CD14-positive monocyte (primary cell): ENCODE data around the gene CABCOCO1. TPM values are rescaled to one million over a fixed set of nuclear protein-coding genes. Genes with fewer than 3 reads are reported as not detected.
"Not testable (repeated sequence)": the region's sequence is repeated elsewhere in the genome, so short reads cannot be mapped to it uniquely, and the experiment has no call there.

ENCODE experiments used
- DNase-seq, 3 donors: peaks; one replicate each; pipeline ENCODE4 v3.0.0-alpha.2; 2011 to 2022
- H2AFZ ChIP-seq: 2 replicates; pipeline ENCODE4 v1.6.0; 2012; ENCODE audit warnings: mild to moderate bottlenecking, low read depth, low read length, inconsistent platforms; ENCODE audit not compliant: insufficient read depth, poor library complexity, severe bottlenecking
- H3K27ac ChIP-seq, 2 donors: 1 replicate in 1 of 2; 2 replicates in 1 of 2; pipeline ENCODE4 v1.5.1; 2012 to 2013; ENCODE audit warnings: low read length in 2 of 2, control low read depth in 1 of 2, inconsistent platforms in 1 of 2, low read depth in 1 of 2, mild to moderate bottlenecking in 1 of 2
- H3K27me3 ChIP-seq, 2 donors: one replicate each; pipeline versions ENCODE4 v1.6.0 to v1.6.1; 2011 to 2013; ENCODE audit warnings: low read length in 2 of 2; ENCODE audit not compliant: control insufficient read depth in 2 of 2, insufficient read depth in 2 of 2
- H3K36me3 ChIP-seq, 2 donors: replicated peaks in 1 of 2; 1 replicate in 1 of 2; 2 replicates in 1 of 2; pipeline versions ENCODE4 v1.5.1 to v1.6.1; 2012 to 2013; ENCODE audit warnings: low read length in 2 of 2, control low read depth in 1 of 2, inconsistent platforms in 1 of 2, mild to moderate bottlenecking in 1 of 2; ENCODE audit not compliant: insufficient read depth in 2 of 2, control insufficient read depth in 1 of 2
- H3K4me1 ChIP-seq, 2 donors: 1 replicate in 1 of 2; 2 replicates in 1 of 2; pipeline versions ENCODE4 v1.5.1 to v1.6.1; 2012 to 2013; ENCODE audit warnings: low read length in 2 of 2, control low read depth in 1 of 2, inconsistent platforms in 1 of 2, mild to moderate bottlenecking in 1 of 2, moderate library complexity in 1 of 2; ENCODE audit not compliant: insufficient read depth in 2 of 2, control insufficient read depth in 1 of 2
- H3K4me2 ChIP-seq: replicated peaks from 2 replicates; pipeline ENCODE3; 2012; ENCODE audit warnings: low read length, moderate library complexity, mild to moderate bottlenecking; ENCODE audit not compliant: poor library complexity, severe bottlenecking; ENCODE audit errors: extremely low read depth
- H3K4me3 ChIP-seq, 3 experiments: fragments of 200-600 bp in 1 of 3; sonication (generic) in 1 of 3; replicated peaks in 1 of 3; 1 replicate in 2 of 3; 2 replicates in 1 of 3; pipeline ENCODE4 v1.5.1; 2011 to 2013; ENCODE audit warnings: low read length in 3 of 3, mild to moderate bottlenecking in 3 of 3, control low read depth in 2 of 3, low read depth in 2 of 3, inconsistent platforms in 1 of 3, moderate library complexity in 1 of 3
- H3K79me2 ChIP-seq: 2 replicates; pipeline ENCODE4 v1.6.0; 2012; ENCODE audit warnings: mild to moderate bottlenecking, control low read depth, inconsistent platforms, low read length, moderate library complexity; ENCODE audit not compliant: insufficient read depth
- H3K9ac ChIP-seq: 2 replicates; pipeline ENCODE4 v1.6.0; 2017; ENCODE audit warnings: low read length, mild to moderate bottlenecking; ENCODE audit not compliant: insufficient read depth, poor library complexity, severe bottlenecking
- H3K9me3 ChIP-seq, 2 donors: replicated peaks in 1 of 2; 1 replicate in 1 of 2; 2 replicates in 1 of 2; pipeline versions ENCODE4 v1.5.1 to v1.6.1; 2012 to 2013; ENCODE audit warnings: low read length in 2 of 2, control low read depth in 1 of 2; ENCODE audit not compliant: control insufficient read depth in 1 of 2, insufficient read depth in 1 of 2
- H4K20me1 ChIP-seq: 2 replicates; pipeline ENCODE4 v1.6.0; 2012; ENCODE audit warnings: mild to moderate bottlenecking, low read length, control low read depth, moderate library complexity; ENCODE audit not compliant: insufficient read depth
- H3K27ac Mint-ChIP-seq, 7 donors: one replicate each; pipeline ENCODE4 v1.8.0; 2020; ENCODE audit warnings: mild to moderate bottlenecking in 7 of 7, mixed read lengths in 7 of 7, moderate library complexity in 6 of 7, inconsistent platforms in 2 of 7
- H3K27me3 Mint-ChIP-seq, 3 donors: one replicate each; pipeline ENCODE4 v1.8.0; 2021 to 2022; ENCODE audit warnings: low read depth in 3 of 3, mild to moderate bottlenecking in 3 of 3, mixed read lengths in 3 of 3, moderate library complexity in 3 of 3, inconsistent platforms in 1 of 3
- H3K36me3 Mint-ChIP-seq, 2 donors: one replicate each; pipeline ENCODE4 v1.8.0; 2020; ENCODE audit warnings: mixed read lengths in 2 of 2, inconsistent platforms in 1 of 2, mild to moderate bottlenecking in 1 of 2
- H3K4me1 Mint-ChIP-seq: one replicate; pipeline ENCODE4 v1.8.0; 2020; ENCODE audit warnings: mild to moderate bottlenecking, mixed read lengths
- H3K4me3 Mint-ChIP-seq, 2 donors: one replicate each; pipeline ENCODE4 v1.8.0; 2020; ENCODE audit warnings: mild to moderate bottlenecking in 2 of 2, mixed read lengths in 2 of 2, moderate library complexity in 1 of 2
- H3K9me3 Mint-ChIP-seq, 7 donors: one replicate each; pipeline ENCODE4 v1.8.0; 2020 to 2022; ENCODE audit warnings: mixed read lengths in 7 of 7, mild to moderate bottlenecking in 6 of 7, moderate library complexity in 6 of 7, inconsistent platforms in 2 of 7
- WGBS: methylation state at CpG from one replicate; pipeline ENCODE4 v1.1.5; 2013; ENCODE audit warnings: missing lambda C conversion rate; ENCODE audit not compliant: insufficient coverage; 5-methylcytosine and 5-hydroxymethylcytosine counted together
- intact Hi-C, 2 donors: fragments of 100-400 bp; cut with micrococcal nuclease; formaldehyde crosslinking; loops; one replicate each; pipeline versions ENCODE4 v1.15.0 to v1.15.1; 2023
- polyA plus RNA-seq, 3 donors: library from polyadenylated mRNA; depleted of rRNA in 1 of 3; unstranded in 2 of 3; stranded (reverse) in 1 of 3; fragments of 300-500 nt in 2 of 3; fragments of >200 nt in 1 of 3; fragmentation: Illumina TruSeq in 2 of 3; gene quantifications; 1 replicate in 2 of 3; 2 replicates in 1 of 3; pipeline ENCODE4 v1.2.3, GENCODE V29; 2012 to 2021
- TF ChIP-seq, protein P1 (sequence below): fragments of 200-600 bp; IDR thresholded peaks from one replicate; pipeline ENCODE4 v1.8.0; 2022; ENCODE audit warnings: antibody characterized with exemption, mild to moderate bottlenecking

The CABCOCO1 gene
- polyA plus RNA-seq, 3 donors = not detected

DNA sequence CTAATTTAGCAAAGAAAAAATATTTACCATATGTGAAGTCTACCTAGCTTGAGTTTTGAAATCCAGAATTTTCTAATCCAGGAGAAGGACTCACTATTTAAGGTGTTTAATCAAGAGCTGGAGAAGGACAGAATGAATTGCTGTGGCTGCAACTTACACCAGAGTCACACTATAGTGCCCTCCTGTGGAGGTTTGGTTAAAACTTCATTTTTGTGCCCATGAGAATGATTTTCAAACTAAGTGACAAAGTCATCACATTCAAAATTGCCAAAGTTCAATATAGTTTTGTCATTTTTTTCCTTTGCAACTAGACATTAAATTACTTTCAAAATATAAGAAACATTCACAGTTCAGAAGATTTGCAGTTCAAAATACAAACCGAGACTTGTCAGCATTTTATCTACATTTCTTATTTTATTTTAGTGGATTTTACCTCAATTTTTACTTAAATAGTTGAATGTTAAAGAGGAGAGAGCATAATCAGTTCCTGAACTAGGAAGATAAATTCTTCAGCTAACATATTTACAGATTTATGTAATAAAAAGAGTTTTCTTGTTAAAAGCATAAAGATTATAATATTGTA is 70.7 kb downstream of the CABCOCO1 start:
- Histone ChIP-seq H3K36me3 (no peaks in the 10 kb centered on the region), H3K27ac (no peak overlapping the region), H2AFZ (no peak overlapping the region), H3K4me1 (no peaks in the 10 kb centered on the region), H3K4me2 (no peak overlapping the region), H3K79me2 (no peaks in the 10 kb centered on the region), H3K27me3 (no peaks in the 10 kb centered on the region), H3K9ac (no peak overlapping the region), H3K4me3 (no peak overlapping the region), H4K20me1 (no peaks in the 10 kb centered on the region), H3K9me3 (no peaks in the 10 kb centered on the region)
- Mint-ChIP-seq H3K4me1 (no peaks in the 10 kb centered on the region), H3K27me3 (no peaks in the 10 kb centered on the region), H3K9me3 (no peaks in the 10 kb centered on the region), H3K36me3 (no peaks in the 10 kb centered on the region), H3K27ac (no peak overlapping the region), H3K4me3 (no peak overlapping the region)
- no peak for DNase-seq
- no CpG with 5 or more reads among the region's 1 CpG for WGBS
- TF ChIP-seq, protein P1, sequence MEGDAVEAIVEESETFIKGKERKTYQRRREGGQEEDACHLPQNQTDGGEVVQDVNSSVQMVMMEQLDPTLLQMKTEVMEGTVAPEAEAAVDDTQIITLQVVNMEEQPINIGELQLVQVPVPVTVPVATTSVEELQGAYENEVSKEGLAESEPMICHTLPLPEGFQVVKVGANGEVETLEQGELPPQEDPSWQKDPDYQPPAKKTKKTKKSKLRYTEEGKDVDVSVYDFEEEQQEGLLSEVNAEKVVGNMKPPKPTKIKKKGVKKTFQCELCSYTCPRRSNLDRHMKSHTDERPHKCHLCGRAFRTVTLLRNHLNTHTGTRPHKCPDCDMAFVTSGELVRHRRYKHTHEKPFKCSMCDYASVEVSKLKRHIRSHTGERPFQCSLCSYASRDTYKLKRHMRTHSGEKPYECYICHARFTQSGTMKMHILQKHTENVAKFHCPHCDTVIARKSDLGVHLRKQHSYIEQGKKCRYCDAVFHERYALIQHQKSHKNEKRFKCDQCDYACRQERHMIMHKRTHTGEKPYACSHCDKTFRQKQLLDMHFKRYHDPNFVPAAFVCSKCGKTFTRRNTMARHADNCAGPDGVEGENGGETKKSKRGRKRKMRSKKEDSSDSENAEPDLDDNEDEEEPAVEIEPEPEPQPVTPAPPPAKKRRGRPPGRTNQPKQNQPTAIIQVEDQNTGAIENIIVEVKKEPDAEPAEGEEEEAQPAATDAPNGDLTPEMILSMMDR = peak; percentile 60
- intact Hi-C loops = no loop called here

DNA sequence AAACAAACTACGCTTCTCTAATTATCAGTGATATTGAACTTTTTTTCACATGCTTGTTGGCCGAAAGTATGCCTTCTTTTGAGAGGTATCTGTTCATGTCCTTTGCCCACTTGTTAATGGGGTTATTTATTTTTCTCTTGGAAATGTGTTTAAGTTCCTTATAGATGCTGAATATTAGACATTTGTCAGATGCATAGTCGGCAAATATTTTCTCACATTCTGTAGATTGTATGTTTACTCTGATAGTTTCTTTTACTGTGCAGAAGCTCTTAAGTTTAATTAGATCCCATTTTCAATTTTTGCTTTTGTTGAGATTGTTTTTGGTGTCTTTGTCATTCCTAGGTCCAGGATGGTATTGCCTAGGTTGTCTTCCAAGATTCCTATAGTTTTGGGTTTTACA is 73.2 kb downstream of the CABCOCO1 start:
- Histone ChIP-seq H3K79me2 (no peaks in the 10 kb centered on the region), H3K4me1 (no peaks in the 10 kb centered on the region), H3K27me3 (no peaks in the 10 kb centered on the region), H2AFZ (no peak overlapping the region), H3K9me3 (no peaks in the 10 kb centered on the region), H3K4me2 (no peak overlapping the region), H3K4me3 (no peak overlapping the region), H3K36me3 (no peaks in the 10 kb centered on the region), H3K9ac (no peak overlapping the region), H3K27ac (no peak overlapping the region), H4K20me1 (no peaks in the 10 kb centered on the region)
- Mint-ChIP-seq H3K4me3 (no peak overlapping the region), H3K4me1 (no peaks in the 10 kb centered on the region), H3K36me3 (no peaks in the 10 kb centered on the region), H3K9me3 (no peaks in the 10 kb centered on the region), H3K27me3 (no peaks in the 10 kb centered on the region), H3K27ac (no peak overlapping the region)
- TF ChIP-seq, protein P1 = no peak
- intact Hi-C loops = no loop called here
- WGBS = no CpG with 5 or more reads among the region's 3 CpGs
- DNase-seq = no peak

DNA sequence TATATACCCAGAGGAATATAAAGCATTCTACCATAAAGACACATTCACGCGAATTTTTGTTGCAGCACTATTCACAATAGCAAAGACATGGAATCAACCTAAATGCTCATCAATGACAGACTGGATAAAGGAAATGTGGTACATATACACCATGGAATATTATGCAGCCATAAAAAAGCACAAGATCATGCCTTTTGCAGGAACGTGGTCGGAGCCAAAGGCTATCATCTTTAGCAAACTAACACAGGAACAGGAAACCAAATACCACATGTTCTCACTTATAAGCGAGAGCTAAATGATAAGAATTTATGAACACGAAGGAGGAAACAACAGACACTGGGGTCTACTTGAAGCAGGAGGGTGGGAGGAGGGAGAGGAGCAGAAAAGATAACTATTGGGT is 74.7 kb downstream of the CABCOCO1 start:
- H3K79me2 ChIP-seq, H3K36me3 ChIP-seq, H3K27me3 Mint-ChIP-seq, H4K20me1 ChIP-seq, H3K4me1 Mint-ChIP-seq, H3K9me3 Mint-ChIP-seq, intact Hi-C loops, H3K9ac ChIP-seq, H3K4me1 ChIP-seq, H3K27ac Mint-ChIP-seq, H3K4me2 ChIP-seq, DNase-seq, H3K27me3 ChIP-seq, H2AFZ ChIP-seq, H3K27ac ChIP-seq, H3K4me3 Mint-ChIP-seq, H3K36me3 Mint-ChIP-seq, H3K4me3 ChIP-seq, H3K9me3 ChIP-seq: not testable (repeated sequence)
- no CpG with 5 or more reads among the region's 6 CpGs for WGBS
